IMR-90 (cell line): ENCODE data around the gene ADGRG6. TPM values are rescaled to one million over a fixed set of nuclear protein-coding genes. Genes with fewer than 3 reads are reported as not detected.

Experiments used
- ATAC-seq: fragments of 200-7000 bp; cut with Tn5 transposase; 2 replicates; pipeline ENCODE4 v1.9.1; 2020; ENCODE audit warnings: low read depth, mild to moderate bottlenecking, moderate library complexity
- BruUV-seq: library from RNA; stranded (reverse); fragments of 400-500 nt; replicated peaks from 2 replicates; lab custom pipeline; 2021; lab: Mats Ljungman, UMichigan
- CTCF ChIA-PET: fragments of 300-600 bp; formaldehyde crosslinking; extraction: SDS; loops from one replicate; lab custom pipeline; 2021; ENCODE audit warnings: antibody characterized with exemption; lab: Yijun Ruan, JAX
- POLR2A ChIA-PET: fragments of 300-600 bp; sonication (Branson Sonifier 250); formaldehyde crosslinking; loops from one replicate; lab custom pipeline; 2022; ENCODE audit warnings: antibody characterized with exemption; ENCODE audit not compliant: unreplicated experiment; lab: Charles Lee
- DNase-seq: peaks from one replicate; pipeline ENCODE4 v3.0.0; 2013
- H2AFZ ChIP-seq: replicated peaks from 2 replicates; pipeline ENCODE3; 2013; ENCODE audit warnings: low read length, mild to moderate bottlenecking; ENCODE audit not compliant: poor library complexity
- H2AK5ac ChIP-seq: 2 replicates; pipeline ENCODE4 v1.6.1; 2013; ENCODE audit warnings: low read depth, low read length, inconsistent platforms
- H2AK9ac ChIP-seq: replicated peaks from 2 replicates; pipeline ENCODE3; 2013; ENCODE audit warnings: mild to moderate bottlenecking, low read depth, low read length, moderate library complexity; ENCODE audit not compliant: poor library complexity
- H2BK120ac ChIP-seq: 2 replicates; pipeline ENCODE4 v1.6.1; 2013; ENCODE audit warnings: low read depth, low read length, inconsistent platforms
- H2BK15ac ChIP-seq: 3 replicates; pipeline ENCODE4 v1.6.1; 2013; ENCODE audit warnings: low read depth, low read length, inconsistent platforms
- H2BK20ac ChIP-seq: 2 replicates; pipeline ENCODE4 v1.6.1; 2013; ENCODE audit warnings: low read depth, mild to moderate bottlenecking, inconsistent platforms, low read length, moderate library complexity
- H2BK5ac ChIP-seq: 2 replicates; pipeline ENCODE4 v1.6.1; 2013; ENCODE audit warnings: mild to moderate bottlenecking, low read depth, low read length, inconsistent platforms; ENCODE audit not compliant: poor library complexity, severe bottlenecking
- H3K14ac ChIP-seq: replicated peaks from 2 replicates; pipeline ENCODE4 v1.6.1; 2013; ENCODE audit warnings: low read depth, low read length, inconsistent platforms
- H3K18ac ChIP-seq: 2 replicates; pipeline ENCODE4 v1.6.1; 2013; ENCODE audit warnings: low read depth, low read length, control low read depth
- H3K23ac ChIP-seq: 2 replicates; pipeline ENCODE4 v1.6.1; 2013; ENCODE audit warnings: low read depth, low read length, inconsistent platforms
- H3K27ac ChIP-seq: 2 replicates; pipeline ENCODE4 v1.5.1; 2013; ENCODE audit warnings: mild to moderate bottlenecking, control low read depth, low read length; ENCODE audit not compliant: insufficient read depth
- H3K27me3 ChIP-seq: 2 replicates; pipeline ENCODE4 v1.6.1; 2013; ENCODE audit warnings: low read length; ENCODE audit not compliant: control insufficient read depth, insufficient read depth
- H3K36me3 ChIP-seq: 2 replicates; pipeline ENCODE4 v1.6.1; 2013; ENCODE audit warnings: low read length, mixed read lengths; ENCODE audit not compliant: control insufficient read depth, insufficient read depth
- H3K4ac ChIP-seq: 2 replicates; pipeline ENCODE4 v1.6.1; 2013; ENCODE audit warnings: low read depth, low read length, inconsistent platforms
- H3K4me1 ChIP-seq: 2 replicates; pipeline ENCODE4 v1.6.1; 2013; ENCODE audit warnings: low read length, mixed read lengths; ENCODE audit not compliant: control insufficient read depth, insufficient read depth
- H3K4me2 ChIP-seq: 2 replicates; pipeline ENCODE4 v1.6.1; 2013; ENCODE audit warnings: low read depth, mild to moderate bottlenecking, control low read depth, low read length, moderate library complexity
- H3K4me3 ChIP-seq: 2 replicates; pipeline ENCODE4 v1.5.1; 2013; ENCODE audit warnings: low read depth, mild to moderate bottlenecking, control low read depth, low read length, moderate library complexity; ENCODE audit not compliant: insufficient read depth
- H3K56ac ChIP-seq: 2 replicates; pipeline ENCODE4 v1.6.1; 2013; ENCODE audit warnings: low read length, inconsistent platforms; ENCODE audit not compliant: insufficient read depth; ENCODE audit errors: extremely low read depth
- H3K79me1 ChIP-seq, 2 experiments: 2 replicates each; pipeline ENCODE4 v1.6.1; 2013; ENCODE audit warnings: low read length in 2 of 2, inconsistent platforms in 1 of 2, low read depth in 1 of 2
- H3K9ac ChIP-seq: 2 replicates; pipeline ENCODE4 v1.6.1; 2013; ENCODE audit warnings: low read depth, low read length, control low read depth
- H3K9me1 ChIP-seq: 2 replicates; pipeline ENCODE4 v1.6.1; 2013; ENCODE audit warnings: low read length, inconsistent platforms; ENCODE audit not compliant: insufficient read depth
- H3K9me3 ChIP-seq: 2 replicates; pipeline ENCODE4 v1.6.1; 2013; ENCODE audit warnings: low read length; ENCODE audit not compliant: control insufficient read depth, insufficient read depth
- H4K20me1 ChIP-seq: 2 replicates; pipeline ENCODE4 v1.6.1; 2013; ENCODE audit warnings: low read length, inconsistent platforms; ENCODE audit not compliant: insufficient read depth
- H4K5ac ChIP-seq: 2 replicates; pipeline ENCODE4 v1.6.1; 2013; ENCODE audit warnings: mild to moderate bottlenecking, low read depth, low read length, control low read depth
- H4K8ac ChIP-seq, 2 experiments: 2 replicates each; pipeline ENCODE4 v1.6.1; 2013; ENCODE audit warnings: low read depth in 2 of 2, low read length in 2 of 2, control low read depth in 1 of 2, inconsistent platforms in 1 of 2
- H4K91ac ChIP-seq: 2 replicates; pipeline ENCODE4 v1.6.1; 2013; ENCODE audit warnings: low read depth, low read length, inconsistent platforms; ENCODE audit not compliant: insufficient read depth
- BHLHE40 ChIP-seq: fragments of 150-350 bp; IDR thresholded peaks from 2 replicates; pipeline ENCODE4 v1.6.1; 2016; ENCODE audit warnings: mild to moderate bottlenecking, low read depth, low read length
- CEBPB ChIP-seq: IDR thresholded peaks from 2 replicates; pipeline ENCODE4 v1.6.1; 2012; ENCODE audit warnings: low read depth, low read length, improper control_type of control experiment
- CHD1 ChIP-seq: IDR thresholded peaks from 2 replicates; pipeline ENCODE4 v1.6.1; 2012; ENCODE audit warnings: low read depth, low read length, improper control_type of control experiment
- ELK1 ChIP-seq: fragments of 150-350 bp; IDR thresholded peaks from 2 replicates; pipeline ENCODE4 v1.6.1; 2016; ENCODE audit warnings: low read depth, mild to moderate bottlenecking, low read length, moderate library complexity, borderline replicate concordance
- FOS ChIP-seq: fragments of 150-350 bp; IDR thresholded peaks from 2 replicates; pipeline ENCODE4 v1.6.1; 2016; ENCODE audit warnings: low read depth, low read length
- MAZ ChIP-seq: IDR thresholded peaks from 2 replicates; pipeline ENCODE4 v1.6.1; 2012; ENCODE audit warnings: low read depth, mild to moderate bottlenecking, low read length, improper control_type of control experiment, moderate library complexity, borderline replicate concordance
- MXI1 ChIP-seq: IDR thresholded peaks from 2 replicates; pipeline ENCODE4 v1.6.1; 2012; ENCODE audit warnings: low read depth, mild to moderate bottlenecking, low read length, moderate library complexity, borderline replicate concordance
- NFE2L2 ChIP-seq: fragments of 150-350 bp; IDR thresholded peaks from 2 replicates; pipeline ENCODE4 v1.6.1; 2016; ENCODE audit warnings: low read depth, mild to moderate bottlenecking, low read length
- POLR2A ChIP-seq: IDR thresholded peaks from 2 replicates; pipeline ENCODE4 v1.6.1; 2012; ENCODE audit warnings: mild to moderate bottlenecking, low read depth, low read length
- RAD21 ChIP-seq: IDR thresholded peaks from 2 replicates; pipeline ENCODE4 v1.6.1; 2012; ENCODE audit warnings: low read length, improper control_type of control experiment
- RCOR1 ChIP-seq: IDR thresholded peaks from 2 replicates; pipeline ENCODE4 v1.6.1; 2012; ENCODE audit warnings: mild to moderate bottlenecking, low read length, improper control_type of control experiment; ENCODE audit not compliant: insufficient replicate concordance
- RFX5 ChIP-seq: IDR thresholded peaks from 2 replicates; pipeline ENCODE4 v1.8.0; 2012; ENCODE audit warnings: low read depth, mild to moderate bottlenecking, low read length, moderate library complexity
- SMC3 ChIP-seq: fragments of 150-350 bp; IDR thresholded peaks from 2 replicates; pipeline ENCODE4 v1.6.1; 2016; ENCODE audit warnings: low read depth, mild to moderate bottlenecking, antibody characterized with exemption, low read length, moderate library complexity
- WGBS, 2 experiments: methylation state at CpG; one replicate each; pipeline versions ENCODE4 v1.1.5 to v1.1.7; 2013; ENCODE audit warnings: missing lambda C conversion rate in 2 of 2; ENCODE audit not compliant: insufficient read length in 1 of 2; ENCODE audit errors: extremely low coverage in 2 of 2; 5-methylcytosine and 5-hydroxymethylcytosine counted together
- dilution Hi-C: fragments of 300-500 bp; cut with HindIII; formaldehyde crosslinking; loops from one replicate; pipeline ENCODE4 v1.14.3; 2018; ENCODE audit warnings: low sequenced_read_pairs; ENCODE audit not compliant: unreplicated experiment
- in situ Hi-C: fragments of 300-500 bp; cut with MboI; formaldehyde crosslinking; loops from 3 replicates; pipeline ENCODE4 v1.14.3; 2019; ENCODE audit warnings: low sequenced_read_pairs, inconsistent platforms, mixed read lengths
- intact Hi-C: fragments of 100-400 bp; cut with micrococcal nuclease; formaldehyde crosslinking; loops from 2 replicates; pipeline ENCODE4 v1.10.0; 2022
- polyA plus RNA-seq, 3 experiments: library from polyadenylated mRNA; depleted of rRNA; stranded (reverse); fragments of >200 nt; gene quantifications; 2 replicates each; pipeline ENCODE4 v1.2.3, GENCODE V29; 2012; ENCODE audit warnings: low replicate concordance in 1 of 3
- total RNA-seq: library from RNA; depleted of rRNA; stranded (reverse); fragments of >200 nt; gene quantifications from 2 replicates; pipeline ENCODE4 v1.2.3, GENCODE V29; 2012
- TF ChIP-seq, protein P1 (sequence below): conservative IDR thresholded peaks from 2 replicates; pipeline ENCODE4 v1.5.1; 2012; ENCODE audit warnings: mild to moderate bottlenecking, low read depth, low read length, improper control_type of control experiment
- TF ChIP-seq, protein P2 (sequence below): fragments of 150-350 bp; IDR thresholded peaks from 2 replicates; pipeline ENCODE4 v1.6.1; 2017; ENCODE audit warnings: mild to moderate bottlenecking, antibody characterized with exemption, low read length, low read depth

Gene ADGRG6
- total and polyA plus RNA-seq, 2 of the 4 experiments (the other 2 are of a cell fraction) = 10.0 to 20.3 TPM

DNA sequence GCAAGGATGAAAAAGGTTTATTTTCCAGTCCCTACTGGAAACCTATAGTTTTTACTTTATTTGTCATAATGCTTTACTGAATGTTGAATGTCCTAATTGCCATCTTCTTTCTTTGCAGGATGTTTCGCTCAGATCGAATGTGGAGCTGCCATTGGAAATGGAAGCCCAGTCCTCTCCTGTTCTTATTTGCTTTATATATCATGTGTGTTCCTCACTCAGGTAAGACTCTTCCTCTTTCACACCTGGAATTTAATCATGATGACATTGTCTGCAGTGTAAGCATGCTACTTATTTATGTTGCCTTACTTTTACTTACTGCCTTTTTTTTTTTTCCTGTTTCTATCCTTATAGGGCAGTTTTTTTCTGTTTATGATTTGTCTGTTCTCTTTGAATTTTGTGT is 7.6 kb downstream of the ADGRG6 start:
- H3K4me1 ChIP-seq = no peaks in the 10 kb centered on the region
- H2BK5ac ChIP-seq = no peak overlapping the region
- ChIA-PET CTCF (no interaction called here), POLR2A (no interaction called here)
- H4K5ac ChIP-seq = no peak overlapping the region
- H3K23ac ChIP-seq = no peak overlapping the region
- H3K9ac ChIP-seq = no peak overlapping the region
- H3K4ac ChIP-seq = no peak overlapping the region
- DNase-seq (no peak), ATAC-seq (no peak)
- H3K14ac ChIP-seq = no peak overlapping the region
- no peak overlapping the region for H2AK5ac ChIP-seq
- WGBS, 2 experiments = no CpG with 5 or more reads among the region's 2 CpGs
- no peak overlapping the region for H2BK20ac ChIP-seq
- no peak overlapping the region for H2BK15ac ChIP-seq
- dilution Hi-C loops = no loop called here
- no peaks in the 10 kb centered on the region for H3K27me3 ChIP-seq
- H3K79me1 ChIP-seq = peaks cover 5 to 7% of the 10 kb centered on the region in 2 experiments; a peak in 1 of 4 replicates
- in situ Hi-C loops = no loop called here
- H2BK120ac ChIP-seq = no peak overlapping the region
- H3K9me1 ChIP-seq = no peaks in the 10 kb centered on the region
- TF ChIP-seq NFE2L2 (no peak), BHLHE40 (no peak), MAZ (no peak), RAD21 (no peak), FOS (no peak), RFX5 (no peak), MXI1 (no peak), CHD1 (no peak), SMC3 (no peak), POLR2A (no peak), RCOR1 (no peak), CEBPB (no peak), ELK1 (no peak)
- TF ChIP-seq, protein P1, sequence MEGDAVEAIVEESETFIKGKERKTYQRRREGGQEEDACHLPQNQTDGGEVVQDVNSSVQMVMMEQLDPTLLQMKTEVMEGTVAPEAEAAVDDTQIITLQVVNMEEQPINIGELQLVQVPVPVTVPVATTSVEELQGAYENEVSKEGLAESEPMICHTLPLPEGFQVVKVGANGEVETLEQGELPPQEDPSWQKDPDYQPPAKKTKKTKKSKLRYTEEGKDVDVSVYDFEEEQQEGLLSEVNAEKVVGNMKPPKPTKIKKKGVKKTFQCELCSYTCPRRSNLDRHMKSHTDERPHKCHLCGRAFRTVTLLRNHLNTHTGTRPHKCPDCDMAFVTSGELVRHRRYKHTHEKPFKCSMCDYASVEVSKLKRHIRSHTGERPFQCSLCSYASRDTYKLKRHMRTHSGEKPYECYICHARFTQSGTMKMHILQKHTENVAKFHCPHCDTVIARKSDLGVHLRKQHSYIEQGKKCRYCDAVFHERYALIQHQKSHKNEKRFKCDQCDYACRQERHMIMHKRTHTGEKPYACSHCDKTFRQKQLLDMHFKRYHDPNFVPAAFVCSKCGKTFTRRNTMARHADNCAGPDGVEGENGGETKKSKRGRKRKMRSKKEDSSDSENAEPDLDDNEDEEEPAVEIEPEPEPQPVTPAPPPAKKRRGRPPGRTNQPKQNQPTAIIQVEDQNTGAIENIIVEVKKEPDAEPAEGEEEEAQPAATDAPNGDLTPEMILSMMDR = no peak
- TF ChIP-seq, protein P2, sequence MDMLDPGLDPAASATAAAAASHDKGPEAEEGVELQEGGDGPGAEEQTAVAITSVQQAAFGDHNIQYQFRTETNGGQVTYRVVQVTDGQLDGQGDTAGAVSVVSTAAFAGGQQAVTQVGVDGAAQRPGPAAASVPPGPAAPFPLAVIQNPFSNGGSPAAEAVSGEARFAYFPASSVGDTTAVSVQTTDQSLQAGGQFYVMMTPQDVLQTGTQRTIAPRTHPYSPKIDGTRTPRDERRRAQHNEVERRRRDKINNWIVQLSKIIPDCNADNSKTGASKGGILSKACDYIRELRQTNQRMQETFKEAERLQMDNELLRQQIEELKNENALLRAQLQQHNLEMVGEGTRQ = no peak
- H3K27ac ChIP-seq = no peak overlapping the region
- no peak overlapping the region for H2AFZ ChIP-seq
- no TSS peak for BruUV-seq
- no peak overlapping the region for H3K4me2 ChIP-seq
- no peaks in the 10 kb centered on the region for H3K36me3 ChIP-seq
- no peak overlapping the region for H4K91ac ChIP-seq
- H3K4me3 ChIP-seq = no peak overlapping the region
- no peaks in the 10 kb centered on the region for H3K9me3 ChIP-seq
- H2AK9ac ChIP-seq = no peak overlapping the region
- intact Hi-C loops = no loop called here
- no peaks in the 10 kb centered on the region for H4K20me1 ChIP-seq
- H3K56ac ChIP-seq = no peak overlapping the region
- H3K18ac ChIP-seq = no peak overlapping the region
- no peak overlapping the region for H4K8ac ChIP-seq
